ENCODE data around the gene PWWP2B.

PWWP2B gene

GRCh38 chr10:132425029-132425756 lies 28.2 kb downstream of the PWWP2B start:
- no peak overlapping the region for H3K9ac ChIP-seq (ENCODE audit: low read length)
- no peaks in the 10 kb centered on the region for H3K9me2 ChIP-seq (ENCODE audit: low read depth, low read length)
- H3K4me1 ChIP-seq (ENCODE audit: insufficient read depth, low read length, severe bottlenecking), result peaks cover 34% of the 10 kb centered on the region
- no peaks in the 10 kb centered on the region for H3K79me2 ChIP-seq (ENCODE audit: insufficient read depth, low read length)
- no peak overlapping the region for H2AFZ ChIP-seq (ENCODE audit: low read length)
- H3K27ac ChIP-seq (ENCODE audit: low read depth, low read length, poor library complexity, severe bottlenecking), result no peak overlapping the region
- H3K4me3 ChIP-seq (ENCODE audit: low read depth, low read length, poor library complexity, severe bottlenecking), result no peak overlapping the region
- H3K27me3 ChIP-seq (ENCODE audit: insufficient read depth, low read length), result no peaks in the 10 kb centered on the region
- TF ChIP-seq EZH2 (IDR thresholded peaks at IDR 0.05; ENCODE audit: borderline replicate concordance, low read length), result no peak
- no peak for TF ChIP-seq CTCF (IDR thresholded peaks at IDR 0.05; ENCODE audit: low read length)
- no peaks in the 10 kb centered on the region for H3K9me3 ChIP-seq (ENCODE audit: low read length)
- no peak overlapping the region for H3K4me2 ChIP-seq (ENCODE audit: low read length)
- H3K36me3 ChIP-seq (ENCODE audit: insufficient read depth, low read length), result no peaks in the 10 kb centered on the region
- no peaks in the 10 kb centered on the region for H3F3A ChIP-seq (ENCODE audit: insufficient read depth, low read length)
- no peaks in the 10 kb centered on the region for H4K20me1 ChIP-seq (ENCODE audit: insufficient read depth, low read length)

- H3K9me3 ChIP-seq (ENCODE audit: low read length), result no peaks in the 10 kb centered on the region
- no peaks in the 10 kb centered on the region for H3K27me3 ChIP-seq (ENCODE audit: insufficient read depth, low read length)
- no peaks in the 10 kb centered on the region for H3K36me3 ChIP-seq (ENCODE audit: insufficient read depth, low read length)
- no peaks in the 10 kb centered on the region for H3K9me2 ChIP-seq (ENCODE audit: low read depth, low read length)
- no peak for TF ChIP-seq EZH2 (IDR thresholded peaks at IDR 0.05; ENCODE audit: borderline replicate concordance, low read length)
- no peak for TF ChIP-seq CTCF (IDR thresholded peaks at IDR 0.05; ENCODE audit: low read length)
- H4K20me1 ChIP-seq (ENCODE audit: insufficient read depth, low read length), result no peaks in the 10 kb centered on the region
- peaks cover 29% of the 10 kb centered on the region for H3K4me1 ChIP-seq (ENCODE audit: insufficient read depth, low read length, severe bottlenecking)
- H3K79me2 ChIP-seq (ENCODE audit: insufficient read depth, low read length), result no peaks in the 10 kb centered on the region
- no peaks in the 10 kb centered on the region for H3F3A ChIP-seq (ENCODE audit: insufficient read depth, low read length)
- no peak overlapping the region for H3K27ac ChIP-seq (ENCODE audit: low read depth, low read length, poor library complexity, severe bottlenecking)
- H3K9ac ChIP-seq (ENCODE audit: low read length), result no peak overlapping the region
- no peak overlapping the region for H3K4me3 ChIP-seq (ENCODE audit: low read depth, low read length, poor library complexity, severe bottlenecking)
- no peak overlapping the region for H2AFZ ChIP-seq (ENCODE audit: low read length)
- no peak overlapping the region for H3K4me2 ChIP-seq (ENCODE audit: low read length)
These were observed 28.8 kb downstream of the PWWP2B start for GRCh38 chr10:132425757-132426155.

DNA sequence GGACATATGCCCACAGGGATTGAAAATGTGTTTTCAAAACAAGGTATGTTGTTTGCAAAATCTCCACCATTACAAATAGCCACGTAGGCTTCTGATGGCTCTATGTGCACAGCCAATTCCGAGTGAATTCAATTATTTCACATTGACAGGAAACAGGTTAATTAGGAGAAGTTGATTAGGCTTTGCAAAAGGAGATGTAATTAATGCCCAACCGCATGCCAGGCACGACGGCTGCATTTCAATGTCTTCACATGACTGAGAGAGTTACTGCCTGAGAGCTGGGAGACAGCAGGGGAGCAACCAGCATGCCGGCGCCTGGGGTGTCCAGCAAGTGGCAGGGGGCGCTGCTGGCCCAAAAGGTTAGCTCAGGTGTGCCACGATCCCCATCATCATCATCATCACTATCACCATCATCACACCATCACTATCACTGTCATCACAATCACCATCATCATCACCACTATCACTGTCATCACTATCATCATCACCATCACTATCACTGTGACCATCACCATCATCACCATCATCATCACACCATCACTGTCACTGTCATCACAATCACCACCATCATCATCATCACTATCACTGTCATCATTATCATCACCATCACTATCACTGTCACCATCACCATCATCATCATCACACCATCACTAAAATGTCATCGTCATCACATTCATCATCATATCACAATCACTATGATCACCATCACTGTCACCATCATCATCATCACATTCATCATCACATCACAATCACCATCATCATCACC lies 30.2 kb downstream of the PWWP2B start:
- Histone ChIP-seq H3K9me2 (ENCODE audit: low read depth, low read length) (no peaks in the 10 kb centered on the region), H3K36me3 (ENCODE audit: insufficient read depth, low read length) (no peaks in the 10 kb centered on the region), H4K20me1 (ENCODE audit: insufficient read depth, low read length) (no peaks in the 10 kb centered on the region), H3K4me2 (ENCODE audit: low read length) (no peak overlapping the region), H3K27ac (ENCODE audit: low read depth, low read length, poor library complexity, severe bottlenecking) (no peak overlapping the region), H2AFZ (ENCODE audit: low read length) (no peak overlapping the region), H3K9ac (ENCODE audit: low read length) (no peak overlapping the region), H3K9me3 (ENCODE audit: low read length) (no peaks in the 10 kb centered on the region), H3F3A (ENCODE audit: insufficient read depth, low read length) (no peaks in the 10 kb centered on the region), H3K79me2 (ENCODE audit: insufficient read depth, low read length) (no peaks in the 10 kb centered on the region), H3K27me3 (ENCODE audit: insufficient read depth, low read length) (no peaks in the 10 kb centered on the region), H3K4me3 (ENCODE audit: low read depth, low read length, poor library complexity, severe bottlenecking) (no peak overlapping the region), H3K4me1 (ENCODE audit: insufficient read depth, low read length, severe bottlenecking) (peaks cover 14% of the 10 kb centered on the region)
- no peak for TF ChIP-seq CTCF (IDR thresholded peaks at IDR 0.05; ENCODE audit: low read length)
- no peak for TF ChIP-seq EZH2 (IDR thresholded peaks at IDR 0.05; ENCODE audit: borderline replicate concordance, low read length)

All from OCI-LY1 (cell line).